ENCODE measurements around the gene SORCS2.

GRCh38 chr4:7675136-7675535 lies 482.8 kb downstream of the SORCS2 start:
- TF ChIP-seq CTCF (IDR thresholded peaks at IDR 0.05; ENCODE audit: low read depth, low read length) (no peak), EZH2phosphoT487 (IDR thresholded peaks at IDR 0.05; ENCODE audit: low read depth) (no peak)
